CD4-positive, alpha-beta T cell treated with Interleukin-10 for 1 hour (primary cell): ENCODE results near the gene PLEKHG2.

Source experiments
- DNase-seq: peaks from one replicate; pipeline ENCODE4 v3.0.0-alpha.2; 2020

The PLEKHG2 gene

DNA sequence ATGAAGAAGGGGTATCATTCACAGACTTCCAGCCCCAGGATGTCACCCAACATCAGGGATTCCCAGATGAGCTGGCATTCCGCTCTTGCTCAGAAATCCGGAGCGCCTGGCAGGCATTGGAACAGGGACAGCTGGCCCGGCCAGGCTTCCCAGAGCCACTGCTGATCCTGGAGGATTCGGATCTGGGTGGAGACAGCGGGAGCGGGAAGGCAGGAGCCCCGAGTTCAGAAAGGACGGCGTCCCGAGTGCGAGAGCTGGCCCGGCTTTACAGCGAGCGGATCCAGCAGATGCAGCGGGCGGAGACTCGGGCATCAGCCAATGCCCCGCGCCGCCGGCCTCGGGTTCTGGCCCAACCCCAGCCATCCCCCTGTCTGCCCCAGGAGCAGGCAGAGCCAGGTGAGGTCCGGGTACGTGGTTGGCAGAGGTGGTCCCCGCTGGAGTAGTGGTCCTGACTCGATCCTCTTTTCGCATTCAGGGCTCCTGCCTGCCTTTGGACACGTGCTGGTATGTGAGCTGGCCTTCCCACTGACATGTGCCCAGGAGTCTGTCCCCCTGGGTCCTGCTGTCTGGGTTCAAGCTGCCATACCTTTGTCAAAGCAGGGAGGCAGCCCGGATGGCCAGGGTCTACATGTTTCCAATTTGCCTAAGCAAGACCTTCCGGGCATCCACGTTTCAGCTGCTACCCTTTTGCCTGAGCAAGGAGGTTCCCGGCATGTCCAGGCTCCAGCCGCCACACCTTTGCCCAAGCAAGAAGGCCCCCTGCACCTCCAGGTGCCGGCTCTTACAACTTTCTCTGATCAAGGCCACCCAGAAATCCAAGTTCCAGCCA lies 11.0 kb downstream of the PLEKHG2 start:
- peak; percentile 6 for DNase-seq

DNA sequence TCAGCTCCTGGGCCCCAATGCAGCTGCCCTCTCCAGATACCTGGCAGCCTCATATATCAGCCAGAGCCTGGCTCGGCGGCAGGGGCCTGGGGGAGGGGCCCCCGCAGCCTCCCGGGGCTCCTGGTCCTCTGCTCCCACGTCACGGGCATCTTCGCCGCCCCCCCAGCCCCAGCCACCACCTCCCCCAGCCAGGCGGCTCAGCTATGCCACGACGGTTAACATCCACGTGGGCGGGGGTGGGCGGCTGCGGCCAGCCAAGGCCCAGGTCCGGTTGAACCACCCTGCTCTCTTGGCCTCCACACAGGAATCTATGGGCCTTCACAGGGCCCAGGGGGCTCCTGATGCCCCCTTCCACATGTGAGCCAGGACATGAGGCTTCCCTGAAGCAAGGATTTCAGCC lies 12.5 kb downstream of the PLEKHG2 start:
- DNase-seq = peak; percentile 1

DNA sequence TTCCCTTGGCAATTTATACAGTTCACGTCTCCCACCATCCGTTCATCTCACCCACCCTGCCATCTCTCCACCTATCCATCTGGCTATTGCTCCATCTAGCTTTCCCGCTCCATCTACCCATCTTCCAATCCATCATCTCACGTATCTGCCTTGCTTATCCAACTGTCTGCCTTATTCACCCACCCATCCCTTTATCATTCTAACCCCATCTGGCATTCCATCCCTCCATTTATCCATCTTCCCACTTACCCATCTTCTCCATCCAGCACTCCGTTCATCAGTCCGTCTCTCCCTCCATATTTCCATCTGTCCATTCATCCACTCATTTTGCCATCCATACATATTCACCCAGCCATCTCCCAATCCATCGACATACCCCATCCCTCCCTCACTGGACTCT lies 13.3 kb downstream of the PLEKHG2 start:
- peak; percentile 5 for DNase-seq

DNA sequence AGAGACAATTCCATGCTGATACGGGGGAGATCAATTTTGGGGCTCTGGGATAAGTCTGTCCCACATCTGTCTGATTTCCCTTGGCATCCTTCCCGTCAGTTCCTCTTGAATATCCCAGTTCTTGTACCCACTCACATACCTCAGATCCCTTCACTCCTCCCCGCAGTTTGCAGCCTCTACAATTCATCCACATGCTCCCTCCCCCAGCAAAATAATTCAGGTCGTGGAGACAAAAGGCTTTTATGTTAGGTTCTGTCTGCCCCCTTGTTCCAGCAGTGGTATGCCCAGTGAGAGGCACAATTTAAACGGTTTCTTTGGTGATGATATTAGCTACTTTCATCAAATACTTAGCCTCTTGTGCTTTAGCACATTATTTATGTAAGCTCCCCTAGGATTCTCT lies 13.7 kb downstream of the PLEKHG2 start:
- peak; percentile 12 for DNase-seq

DNA sequence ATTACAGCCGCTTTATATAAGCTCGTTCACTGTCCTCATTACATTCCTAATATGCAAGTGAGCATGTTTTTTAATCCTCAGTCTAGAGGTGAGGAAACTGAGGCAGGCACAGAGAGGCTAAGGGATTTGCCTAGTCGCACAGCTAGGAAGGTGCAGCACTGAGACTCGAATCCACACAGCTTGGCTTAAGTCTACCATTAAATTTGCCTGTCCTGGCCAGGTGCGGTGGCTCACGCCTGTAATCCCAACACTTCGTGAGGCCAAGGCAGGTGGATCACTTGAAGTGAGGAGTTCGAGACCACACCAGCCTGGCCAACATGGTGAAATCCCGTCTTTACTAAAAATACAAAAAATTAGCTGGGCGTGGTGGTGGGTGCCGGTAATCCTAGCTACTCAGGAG lies 15.2 kb downstream of the PLEKHG2 start:
- peak; percentile 8 for DNase-seq

DNA sequence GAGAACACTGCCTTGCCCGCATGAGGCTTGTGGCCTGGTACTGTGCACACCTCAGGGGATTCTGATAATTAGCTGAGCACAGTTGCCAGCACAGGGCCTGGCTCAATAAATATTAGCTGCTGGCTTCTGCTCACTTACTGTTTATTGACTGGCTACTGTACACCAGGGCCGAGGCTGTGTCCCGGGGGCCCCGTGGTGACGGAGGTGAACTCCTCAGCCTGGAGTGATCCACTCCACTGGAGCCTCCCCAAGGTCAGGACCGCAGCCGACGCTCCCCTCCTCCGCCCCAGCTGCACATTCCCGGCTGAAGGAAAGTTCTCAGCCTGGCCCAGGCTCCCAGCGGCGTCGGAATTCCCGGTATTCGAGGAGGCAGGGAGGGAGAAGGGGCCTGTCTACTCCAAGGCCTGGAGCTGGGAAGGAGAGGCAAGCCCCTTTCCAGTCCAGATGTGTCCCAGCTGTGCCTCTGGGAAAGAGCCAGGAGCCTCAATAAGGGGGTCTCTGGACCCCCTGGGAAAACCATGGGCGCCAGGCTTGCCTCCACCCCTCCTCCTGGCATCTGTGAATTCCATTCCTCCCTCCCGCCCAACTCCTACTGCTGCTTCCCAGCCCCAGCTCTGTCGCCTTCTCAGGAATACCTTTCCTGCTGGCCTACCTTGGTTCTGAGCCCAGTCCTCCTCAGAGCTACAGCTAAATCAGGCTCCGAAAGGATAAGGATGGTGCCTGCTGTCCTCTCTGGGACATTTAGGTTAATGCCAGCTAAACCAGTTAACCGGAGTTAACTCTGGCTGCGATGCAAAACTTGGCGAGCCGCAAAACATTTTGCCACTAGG lies 16.0 kb downstream of the PLEKHG2 start:
- peak; percentile 10 for DNase-seq

DNA sequence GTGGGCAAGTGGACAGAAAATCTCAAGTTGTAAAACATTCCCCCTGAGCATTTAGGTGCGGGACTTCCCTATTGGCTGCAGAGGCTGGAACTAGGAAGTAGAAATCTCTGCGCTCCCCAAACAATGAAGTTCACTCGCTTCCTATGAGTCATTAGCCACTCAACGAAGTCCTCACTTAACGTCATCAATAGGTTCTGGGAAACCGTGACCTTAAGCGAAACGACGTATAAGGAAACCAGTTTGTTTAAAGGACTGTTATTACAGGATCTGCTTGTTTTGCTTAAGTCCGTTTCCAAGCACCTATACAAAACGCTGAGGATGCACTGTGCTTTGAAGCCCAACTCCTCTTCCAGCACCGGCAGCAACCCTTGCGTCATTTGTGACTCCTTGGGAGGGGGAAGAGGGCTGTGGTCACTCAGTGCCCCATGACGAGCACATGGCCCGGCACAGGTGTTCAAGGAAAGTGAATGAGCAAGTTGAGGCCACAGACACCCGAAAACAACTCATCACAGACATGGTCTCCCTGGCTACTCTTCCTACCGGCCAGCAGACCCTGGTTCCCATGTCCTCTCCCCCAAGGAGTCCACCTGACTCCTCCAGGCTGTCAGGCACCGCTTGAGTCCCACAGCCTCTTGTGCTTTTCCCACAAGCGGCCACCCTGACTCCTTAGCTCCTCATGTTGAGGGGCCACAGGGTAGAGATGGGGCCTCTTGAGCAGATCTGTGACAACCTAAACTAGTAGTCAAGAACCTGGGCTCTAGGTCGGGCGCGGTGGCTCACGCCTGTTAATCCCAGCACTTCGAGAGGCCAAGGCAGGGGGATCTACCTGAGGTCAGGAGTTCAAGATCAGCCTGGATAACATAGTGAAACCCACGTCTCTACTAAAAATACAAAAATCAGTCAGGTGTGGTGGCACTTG lies 18.5 kb downstream of the PLEKHG2 start:
- DNase-seq = peak; percentile 87

DNA sequence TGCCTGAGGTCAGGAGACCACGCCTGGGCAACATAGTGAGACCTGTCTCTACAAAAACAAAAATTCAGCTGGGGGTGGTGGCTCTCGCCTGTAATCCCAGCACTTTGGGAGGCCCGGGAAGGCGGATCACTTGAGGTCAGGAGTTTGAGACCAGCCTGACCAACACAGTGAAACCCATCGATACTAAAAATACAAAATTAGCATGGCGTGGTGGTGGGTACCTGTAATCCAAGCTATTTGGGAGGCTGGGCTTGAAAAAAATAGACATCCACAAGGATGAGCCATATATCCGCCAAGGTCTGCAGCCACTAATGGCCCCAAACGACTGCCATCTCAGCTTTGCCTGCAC lies 20.2 kb downstream of the PLEKHG2 start:
- DNase-seq = peak; percentile 4

DNA sequence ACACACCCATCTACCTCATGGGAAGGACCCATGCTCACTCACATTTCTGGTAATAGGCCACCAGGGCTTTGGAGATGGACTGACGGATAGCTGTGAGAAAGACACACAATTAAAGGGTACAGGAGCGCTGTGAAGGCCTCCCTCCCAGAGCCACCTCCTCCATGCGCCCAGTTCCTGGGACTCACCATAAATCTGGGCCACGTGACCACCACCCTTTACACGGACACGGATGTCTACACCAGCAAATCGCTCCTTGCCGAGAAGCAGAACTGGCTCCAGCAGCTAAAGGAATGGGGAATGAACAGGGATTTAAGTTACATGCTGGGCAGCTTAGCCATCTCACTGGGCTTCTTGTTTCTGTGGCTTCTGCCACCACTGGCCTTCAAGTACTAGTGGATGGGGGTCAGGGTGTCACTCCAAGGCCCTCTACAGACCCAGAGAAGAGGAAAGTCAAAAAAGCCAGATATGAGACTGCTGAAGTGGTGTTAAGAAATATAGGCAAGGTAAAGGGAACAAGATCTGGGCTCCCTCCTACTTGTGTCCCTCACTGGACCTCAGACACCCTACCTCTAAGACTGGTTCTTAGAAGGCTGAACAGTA lies 21.1 kb downstream of the PLEKHG2 start:
- DNase-seq = peak; percentile 6

DNA sequence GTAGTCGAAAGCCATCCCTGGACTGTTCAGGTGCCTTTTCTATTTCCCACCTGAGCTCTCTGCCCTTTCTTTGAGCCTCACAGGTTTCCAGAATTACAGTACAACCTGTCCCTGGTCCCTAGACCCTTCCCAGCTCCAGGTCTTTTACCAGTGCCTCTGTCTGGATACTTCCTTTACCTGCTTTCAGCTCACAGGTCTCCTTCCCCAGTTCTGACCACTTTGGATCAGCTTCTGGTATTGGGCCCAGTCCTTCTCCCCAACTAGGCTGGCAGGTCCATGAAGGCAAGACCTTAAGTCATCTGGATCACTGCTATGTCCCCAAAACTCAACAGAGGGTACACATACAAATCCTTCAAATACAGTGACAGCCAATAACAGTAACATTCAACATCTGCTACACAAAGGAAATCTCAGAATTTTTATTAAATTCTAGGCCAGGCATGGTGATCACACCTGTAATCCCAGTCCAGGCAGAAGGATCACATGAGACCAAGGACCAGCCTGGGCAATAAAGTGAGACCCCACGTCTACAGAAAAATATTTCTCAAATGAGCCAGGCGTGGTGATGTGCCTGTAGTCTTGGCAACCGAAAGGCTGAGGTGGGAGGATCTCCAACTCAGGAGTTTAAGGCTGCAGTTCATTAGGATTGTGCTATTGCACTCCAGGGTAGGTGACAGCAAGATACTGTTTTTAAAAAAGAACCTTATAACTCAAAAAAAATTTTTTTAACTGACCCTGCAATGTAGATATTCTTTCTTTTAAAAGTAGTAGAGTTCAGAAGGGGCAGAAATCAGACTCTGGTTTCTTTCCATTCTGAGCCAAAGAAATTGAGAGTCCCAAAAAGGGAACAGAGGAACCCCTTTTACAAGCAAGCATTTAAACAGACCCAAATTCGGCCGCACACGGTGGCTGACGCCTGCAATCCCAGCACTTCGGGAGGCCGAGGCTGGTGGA lies 21.9 kb downstream of the PLEKHG2 start:
- peak; percentile 19 for DNase-seq

DNA sequence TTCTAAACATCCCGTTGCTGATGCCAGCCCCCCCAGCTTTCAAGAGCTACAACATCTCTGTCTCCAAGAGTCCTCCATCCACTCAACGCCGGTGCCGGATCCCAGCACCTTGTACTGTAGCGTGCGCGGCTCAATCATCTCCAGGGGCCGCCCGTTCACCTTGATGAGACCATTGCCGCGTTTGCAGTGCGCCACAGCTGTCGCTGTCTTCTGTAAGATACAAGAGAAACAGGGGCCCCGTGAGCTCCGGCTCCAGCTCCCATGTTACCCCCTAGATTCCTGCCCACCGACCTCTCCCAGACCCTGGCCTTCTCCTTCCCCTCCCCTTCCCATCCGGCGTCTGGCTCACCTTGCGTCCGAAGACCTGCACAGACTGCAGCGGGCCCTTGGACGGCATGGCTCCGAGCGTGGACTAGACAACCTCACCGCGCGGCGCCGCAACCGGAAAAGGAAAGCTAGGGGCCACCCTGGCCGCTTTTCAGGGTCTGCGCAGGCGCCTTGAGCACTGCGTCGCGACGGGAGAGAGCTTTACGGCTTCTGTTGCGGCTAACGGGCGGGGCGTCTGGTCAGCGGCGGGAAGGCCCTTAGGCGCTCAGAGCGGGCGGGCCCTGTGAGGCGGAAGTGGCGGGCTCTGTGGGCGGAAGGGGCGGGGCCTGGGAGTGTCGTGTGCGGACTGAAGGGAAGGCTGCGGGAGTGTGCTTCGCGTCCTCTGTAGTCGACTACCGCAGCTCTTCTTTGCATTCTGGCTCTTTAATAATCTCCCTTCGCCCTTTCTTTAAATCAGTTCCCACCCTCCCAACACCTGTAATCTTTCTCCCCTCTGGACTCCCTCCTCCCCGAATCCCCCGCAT lies 23.3 kb downstream of the PLEKHG2 start, which contains the start of gene RPS16:
Gene RPS16 (minus strand): TSS at position 451 of the 851 bp plus-strand sequence. CDS start 54 bp downstream, at position 397.
- DNase-seq = peak; percentile 99

DNA sequence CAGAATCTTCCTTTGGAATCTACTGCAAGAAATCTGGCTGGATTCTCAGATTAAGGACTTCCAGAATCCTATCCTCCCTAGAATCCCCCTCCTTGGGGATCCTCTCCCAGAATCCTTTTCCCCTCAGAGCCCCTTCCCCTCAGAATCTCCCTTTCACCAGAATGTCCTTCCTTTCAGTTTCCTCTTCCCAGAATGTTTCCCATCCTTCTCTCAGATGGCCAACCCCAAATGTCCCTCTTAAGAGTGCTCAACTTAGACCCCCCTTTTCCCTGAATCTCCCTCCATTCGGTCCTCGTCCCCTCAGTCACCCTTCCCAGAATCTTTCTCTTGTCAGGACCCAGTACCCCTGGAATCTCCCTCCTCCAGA lies 23.9 kb downstream of the PLEKHG2 start:
- DNase-seq = no peak

DNA sequence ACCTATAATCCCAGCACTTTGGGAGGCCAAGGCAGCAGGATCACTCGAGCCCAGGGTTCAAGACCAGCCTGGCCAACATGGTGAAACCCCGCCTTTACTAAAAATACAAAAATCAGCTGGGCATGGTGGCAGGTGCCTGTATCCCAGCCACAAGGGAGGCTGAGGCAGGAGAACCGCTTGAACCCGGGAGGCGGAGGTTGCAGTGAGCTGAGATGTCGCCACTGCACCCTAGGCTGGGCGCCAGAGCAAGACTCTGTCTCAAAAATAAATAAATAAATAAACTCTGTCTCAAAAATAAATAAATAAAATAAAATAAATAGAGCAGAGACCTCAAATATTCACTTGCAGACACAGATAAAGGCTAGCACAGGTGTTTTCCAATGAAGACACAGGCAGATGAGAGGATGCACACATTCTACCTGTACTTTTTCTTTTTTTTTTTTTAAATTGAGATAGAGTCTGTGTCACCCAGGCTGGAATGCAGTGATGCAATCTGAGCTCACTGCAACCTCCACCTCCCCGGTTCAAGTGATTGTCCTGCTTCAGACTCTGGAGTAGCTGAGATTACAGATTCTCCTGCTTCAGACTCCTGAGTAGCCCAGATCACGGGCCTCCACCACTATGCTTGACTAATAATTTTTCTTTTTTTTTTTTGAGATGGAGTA lies 25.9 kb downstream of the PLEKHG2 start:
- DNase-seq = no peak

DNA sequence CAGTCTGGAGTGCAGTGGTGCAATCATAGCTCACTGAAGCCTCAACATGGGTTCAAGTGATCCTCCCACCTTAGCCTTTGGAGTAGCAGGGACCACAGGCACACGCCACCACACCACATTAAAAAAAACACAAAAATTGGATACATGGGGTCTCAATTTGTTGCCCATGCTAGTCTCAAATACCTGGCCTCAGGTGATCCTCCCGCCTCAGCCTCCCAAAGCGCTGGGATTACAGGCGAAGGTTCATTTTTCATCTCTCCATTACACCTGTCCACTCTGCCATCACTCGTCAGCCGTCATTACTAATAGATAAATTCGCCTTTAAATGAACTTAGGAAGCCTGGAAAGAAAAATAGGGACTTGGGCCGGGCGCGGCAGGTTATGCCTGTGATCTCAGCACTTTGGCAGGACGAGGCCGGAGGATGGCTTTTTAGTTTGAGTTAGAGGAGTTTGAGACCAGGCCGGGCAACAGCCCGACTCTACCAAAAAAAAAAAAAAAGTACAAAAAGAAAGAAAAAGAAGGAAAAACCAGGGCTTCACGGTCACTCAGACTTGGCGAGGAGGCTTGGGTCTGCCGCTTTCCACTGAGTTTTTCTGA lies 32.2 kb downstream of the PLEKHG2 start:
- no peak for DNase-seq

DNA sequence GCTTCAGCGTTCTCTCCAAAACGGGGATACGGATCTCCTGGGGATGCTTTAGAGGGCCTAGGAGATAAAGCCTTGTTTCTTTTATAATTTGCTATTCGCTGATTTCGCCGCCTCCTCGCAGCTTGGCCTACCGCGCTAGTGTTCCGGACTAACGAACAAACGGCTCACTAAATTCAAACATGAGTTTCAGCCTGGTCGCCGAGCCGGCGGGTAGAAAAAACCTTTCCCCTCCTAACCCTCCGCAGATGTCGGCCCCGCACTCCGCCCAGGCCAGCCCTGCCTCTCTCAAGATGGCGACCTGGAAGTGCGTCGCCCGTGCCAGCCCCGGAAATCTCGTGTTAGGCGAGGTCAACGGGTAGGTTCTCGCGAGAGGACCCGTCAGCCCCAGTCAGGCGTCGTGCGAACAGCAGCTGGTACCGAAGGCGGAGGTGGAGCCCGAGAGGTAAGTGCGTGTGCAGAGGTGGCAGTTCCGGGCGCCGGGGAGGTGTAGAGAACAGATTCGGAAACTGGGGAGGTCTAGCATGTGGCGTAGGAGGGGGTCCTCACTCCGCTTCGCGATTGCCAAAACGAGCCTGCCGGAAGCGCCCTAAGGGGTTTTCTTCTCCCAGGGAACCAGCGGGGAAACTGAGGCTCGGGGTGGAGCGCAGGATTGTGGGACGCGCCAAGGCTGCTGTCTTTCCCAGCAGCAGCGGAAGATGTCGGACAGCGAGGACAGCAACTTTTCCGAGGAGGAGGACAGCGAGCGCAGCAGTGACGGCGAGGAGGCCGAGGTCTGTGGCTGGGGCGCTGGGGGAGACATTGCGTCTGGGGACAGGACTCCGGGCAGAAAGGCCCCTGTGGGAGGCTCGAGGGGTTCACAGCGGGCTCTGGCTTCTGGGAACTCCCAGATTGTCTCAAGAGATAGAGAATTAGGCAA lies 33.0 kb downstream of the PLEKHG2 start, which contains the start of gene SUPT5H:
Gene SUPT5H (plus strand): TSS at position 387 of the 916 bp plus-strand sequence. CDS start 309 bp downstream, at position 696.
- peak; percentile 99 for DNase-seq

DNA sequence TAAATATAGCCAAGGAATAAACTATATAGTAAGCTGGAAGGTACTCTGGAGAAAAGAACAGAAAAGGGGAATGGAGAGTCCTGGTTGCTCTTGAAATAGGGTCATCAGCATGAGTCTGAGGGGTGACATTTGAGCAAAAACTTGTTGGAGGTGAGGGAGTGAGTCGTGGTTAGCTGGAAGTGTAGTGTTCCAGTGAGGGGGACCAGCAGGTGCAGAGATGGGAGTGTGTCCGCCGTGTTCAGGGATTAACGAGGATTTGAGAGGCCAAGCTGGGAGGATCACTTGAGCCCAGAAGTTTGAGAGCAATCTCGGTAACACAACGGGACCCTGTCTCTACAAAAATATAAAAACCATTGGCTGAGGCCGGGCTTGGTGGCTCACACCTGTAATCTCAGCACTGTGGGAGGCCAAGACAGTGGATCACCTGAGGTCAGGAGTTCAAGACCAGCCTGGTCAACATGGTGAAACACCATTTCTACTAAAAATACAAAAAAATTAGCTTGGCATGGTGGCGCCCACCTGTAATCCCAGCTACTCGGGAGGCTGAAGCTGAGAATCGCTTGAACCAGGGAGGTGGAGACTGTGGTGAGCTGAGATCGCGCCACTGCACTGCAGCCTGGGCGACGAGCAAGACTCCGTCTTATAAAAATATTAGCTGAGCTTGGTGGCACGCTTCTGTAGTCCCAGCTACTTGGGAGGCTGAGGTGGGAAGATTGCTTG lies 34.1 kb downstream of the PLEKHG2 start:
- DNase-seq = no peak

DNA sequence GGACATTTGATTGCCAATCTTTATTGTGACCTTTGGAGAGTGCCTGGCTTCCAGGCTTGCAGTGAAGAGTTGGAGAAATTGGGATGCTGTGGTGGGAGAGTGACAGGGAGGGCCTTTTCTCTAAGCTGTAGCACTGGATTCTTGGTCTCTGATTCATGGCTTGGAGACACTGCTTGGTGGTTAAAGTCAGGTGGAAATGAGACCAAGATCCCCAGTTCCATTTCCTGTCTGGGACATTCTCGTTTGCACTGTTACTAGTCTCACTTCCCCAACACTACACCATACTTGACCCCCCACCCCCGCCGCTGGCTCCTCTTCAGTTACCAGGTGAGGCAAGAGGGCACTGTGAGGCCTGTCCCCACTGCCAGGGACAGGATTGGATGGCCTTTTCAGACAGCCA lies 35.8 kb downstream of the PLEKHG2 start:
- DNase-seq = no peak
